T-helper 9 cell (primary cell): ENCODE measurements around the gene TENM3.

Experiments
- DNase-seq: peaks from one replicate; pipeline ENCODE4 v3.0.0-alpha.2; 2020

TENM3 gene

DNA sequence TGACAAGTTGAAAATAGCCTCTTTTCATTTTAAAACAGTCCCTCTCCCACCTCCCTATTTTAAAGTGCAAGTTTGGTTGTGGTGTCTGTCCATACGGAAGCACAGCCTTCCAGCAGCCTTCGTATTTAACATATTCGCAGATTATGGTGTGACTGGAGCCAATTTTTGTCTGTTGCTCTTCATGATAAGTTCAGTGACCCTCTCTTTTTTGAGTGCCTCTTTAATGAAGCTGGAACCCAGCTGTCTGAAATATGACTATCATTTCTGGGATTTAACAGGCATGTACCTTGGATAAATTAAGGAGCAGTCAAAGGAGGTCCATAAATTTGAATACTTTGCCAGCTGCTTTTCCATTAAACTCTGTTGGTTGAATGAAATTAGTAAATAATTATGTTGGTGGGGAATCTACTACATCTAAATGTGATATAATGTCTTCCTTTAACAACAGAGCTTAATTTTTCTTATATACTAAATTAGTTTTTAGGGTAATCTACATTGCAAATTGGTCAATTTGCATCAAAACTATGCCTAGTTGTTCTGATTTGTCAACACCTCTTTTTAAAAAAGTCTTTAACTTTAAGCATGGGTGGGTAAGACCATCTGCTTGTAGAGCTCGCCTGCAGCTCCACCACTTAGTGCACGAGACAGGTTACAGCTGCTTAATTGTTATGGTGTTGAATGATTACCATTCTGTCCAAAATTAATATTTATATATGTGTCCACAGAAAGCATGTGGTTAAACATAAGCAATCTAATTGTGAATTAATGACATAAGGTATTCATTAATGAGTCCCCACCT lies 457.4 kb downstream of the TENM3 start:
- DNase-seq: no peak

DNA sequence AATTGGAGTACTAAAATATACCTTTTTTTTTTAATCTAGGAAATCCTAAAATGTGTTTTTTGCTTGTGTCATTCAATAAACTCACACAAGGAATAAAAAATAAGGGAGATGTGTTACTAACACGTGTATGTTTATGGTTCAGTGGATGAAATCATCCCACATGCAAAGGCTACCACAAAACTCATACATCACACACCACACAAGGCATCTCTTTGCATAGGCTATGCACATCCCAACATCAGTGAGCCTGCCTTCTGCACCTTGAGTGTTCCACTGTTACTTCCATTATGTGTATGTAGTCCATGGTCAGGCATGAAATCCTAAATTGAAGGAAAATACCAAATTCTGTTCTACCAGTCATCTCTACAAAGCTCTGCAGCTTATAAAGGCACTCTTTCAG lies 460.9 kb downstream of the TENM3 start:
- DNase-seq: no peak

DNA sequence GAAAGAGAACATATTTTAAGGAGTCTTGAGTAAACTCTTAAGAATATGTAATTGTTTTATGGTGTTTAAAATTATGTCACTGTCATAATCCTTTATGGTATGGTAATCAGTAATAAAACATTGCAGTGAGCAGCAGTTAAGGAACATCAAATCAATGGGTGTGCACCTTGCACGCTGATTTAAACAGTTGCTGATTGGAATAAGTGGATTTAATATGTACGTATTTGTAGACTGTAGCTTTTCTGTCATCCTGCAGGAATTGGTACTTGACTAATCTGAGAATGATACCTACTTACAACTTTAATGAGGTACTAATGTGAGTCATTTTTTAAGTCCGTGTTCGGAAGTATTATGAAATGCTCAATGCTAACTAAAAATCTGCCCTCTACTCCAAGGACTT lies 461.7 kb downstream of the TENM3 start:
- no peak for DNase-seq

DNA sequence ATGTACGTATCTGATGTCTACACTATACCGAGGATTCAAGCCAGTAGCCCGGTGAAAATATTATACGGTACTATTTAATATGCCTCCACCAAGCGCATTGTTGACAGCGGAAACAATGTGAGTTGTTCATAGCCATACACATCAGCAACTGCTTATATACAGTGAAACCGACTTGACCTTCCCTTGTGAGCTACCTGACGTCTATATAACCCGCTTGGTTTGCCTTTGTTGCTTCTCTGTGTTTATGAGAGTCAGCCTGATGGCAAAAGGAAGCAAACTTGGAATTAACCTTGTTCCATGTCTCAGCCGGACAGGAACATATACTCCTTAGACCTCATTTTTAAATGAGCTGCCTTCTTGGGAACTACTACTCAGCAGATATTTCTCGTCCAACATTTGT lies 462.2 kb downstream of the TENM3 start:
- DNase-seq: no peak

- no peak for DNase-seq
These were observed 468.0 kb downstream of the TENM3 start for GRCh38 chr4:182711211-182711610.

- no peak for DNase-seq
These were observed 472.3 kb downstream of the TENM3 start for GRCh38 chr4:182715548-182715947.

GRCh38 chr4:182716192-182716591 lies 473.0 kb downstream of the TENM3 start:
- DNase-seq: no peak

GRCh38 chr4:182717788-182718583 lies 474.8 kb downstream of the TENM3 start:
- DNase-seq: no peak

- no peak for DNase-seq
These were observed 481.2 kb downstream of the TENM3 start for GRCh38 chr4:182724414-182724813.

DNA sequence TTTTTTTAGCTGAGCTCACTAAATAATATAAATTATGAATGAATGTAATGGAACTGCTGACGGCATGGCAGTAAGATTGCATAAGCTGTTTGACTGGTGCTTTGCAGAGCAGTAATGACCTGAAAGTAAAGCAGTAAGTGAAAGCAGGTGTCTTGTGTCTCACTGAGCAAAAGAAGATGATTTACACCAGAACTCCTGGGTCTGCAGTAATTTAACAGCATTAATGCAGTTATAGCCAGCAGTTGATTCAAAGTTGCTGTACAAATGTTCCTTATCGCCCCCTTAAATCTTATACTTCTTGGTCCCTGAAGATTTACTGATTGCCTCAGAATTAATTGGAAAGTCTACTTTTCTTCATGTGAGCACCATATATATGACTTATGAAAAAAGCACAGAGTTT lies 486.3 kb downstream of the TENM3 start:
- DNase-seq: no peak

GRCh38 chr4:182730791-182731190 lies 487.6 kb downstream of the TENM3 start:
- DNase-seq: no peak

- no peak for DNase-seq
These were observed 493.0 kb downstream of the TENM3 start for GRCh38 chr4:182736207-182736606.

GRCh38 chr4:182738283-182739047 lies 495.3 kb downstream of the TENM3 start:
- no peak for DNase-seq

GRCh38 chr4:182740256-182740655 lies 497.1 kb downstream of the TENM3 start:
- no peak for DNase-seq

- no peak for DNase-seq
These were observed 497.9 kb downstream of the TENM3 start for GRCh38 chr4:182741054-182741453.

DNA sequence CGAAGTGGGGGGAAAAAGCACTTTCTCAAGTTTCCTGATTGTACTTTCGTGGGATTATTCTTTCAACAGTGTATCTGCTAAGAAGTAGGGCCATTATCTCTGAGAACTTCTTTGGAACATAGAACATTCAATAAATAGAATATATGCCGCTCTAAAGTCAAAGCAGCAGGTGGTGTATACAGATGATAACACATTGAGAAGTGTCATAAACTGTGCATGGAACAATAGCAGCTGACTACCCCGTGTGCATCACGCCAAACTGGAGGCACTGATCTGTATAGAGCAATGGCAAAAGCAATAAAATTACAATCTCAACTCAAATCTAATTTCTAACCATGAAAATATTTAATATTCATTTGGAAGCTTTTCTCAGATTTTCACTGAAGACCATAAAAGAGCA lies 498.7 kb downstream of the TENM3 start:
- DNase-seq: no peak

DNA sequence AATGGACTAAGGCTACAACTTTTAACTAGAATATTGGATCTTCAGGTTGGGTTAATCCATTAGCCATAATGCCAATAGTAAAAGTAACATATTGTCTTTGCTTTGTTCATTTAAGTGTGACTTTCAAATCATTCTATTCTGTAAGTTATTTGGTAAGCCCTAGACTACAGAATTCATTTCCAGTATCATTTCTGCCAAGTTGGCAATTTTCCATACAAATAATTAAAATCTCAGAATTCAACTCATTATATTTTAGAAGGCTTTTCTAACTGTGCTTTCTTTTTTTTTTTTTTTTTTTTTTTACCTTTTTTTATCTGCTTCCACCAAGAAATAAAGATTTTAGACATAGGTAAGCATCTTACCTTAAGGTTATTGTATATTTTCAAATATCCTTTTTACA lies 500.6 kb downstream of the TENM3 start:
- DNase-seq: no peak

DNA sequence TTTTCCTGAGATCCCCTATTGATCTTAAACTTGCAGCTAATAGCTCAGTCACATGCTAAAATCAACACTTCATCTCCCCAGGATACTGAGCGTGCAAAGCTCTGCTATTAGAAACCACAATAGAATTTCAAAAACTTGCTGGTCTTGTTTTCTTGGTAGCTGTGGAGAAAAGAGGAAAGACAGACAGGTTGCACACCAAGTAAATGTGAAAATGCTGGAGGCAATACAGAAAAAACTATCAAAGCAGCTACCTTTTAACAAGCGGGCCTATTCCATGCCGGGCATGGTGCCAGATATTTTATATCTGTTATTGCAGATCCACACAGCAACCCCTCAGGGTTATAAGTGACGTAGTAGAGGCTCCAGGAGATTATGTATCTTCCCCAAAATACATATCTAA lies 502.0 kb downstream of the TENM3 start:
- no peak for DNase-seq

- no peak for DNase-seq
These were observed 503.7 kb downstream of the TENM3 start for GRCh38 chr4:182746876-182747275.

- no peak for DNase-seq
These were observed 505.1 kb downstream of the TENM3 start for GRCh38 chr4:182748283-182748682.

GRCh38 chr4:182748949-182749348 lies 505.7 kb downstream of the TENM3 start:
- no peak for DNase-seq

GRCh38 chr4:182749667-182750167 lies 506.5 kb downstream of the TENM3 start:
- DNase-seq: no peak
